SK-N-SH treated with all-trans-retinoic acid at 6 μM for 48 hours (cell line): ENCODE data around the gene FHIT.

Source experiments
- ATAC-seq: fragments of 200-7000 bp; cut with Tn5 transposase; 3 replicates; pipeline ENCODE4 v1.9.1; 2020; ENCODE audit warnings: mild to moderate bottlenecking, moderate library complexity
- ARNTL ChIP-seq: fragments of 450-650 bp; formaldehyde crosslinking; IDR thresholded peaks from 2 replicates; pipeline ENCODE4 v1.5.0; 2020; ENCODE audit warnings: low read depth, mild to moderate bottlenecking, moderate library complexity, borderline replicate concordance
- BACH2 ChIP-seq: fragments of 250-450 bp; sonication (Bioruptor Pico); IDR thresholded peaks from 2 replicates; pipeline ENCODE4 v1.9.0; 2021; ENCODE audit warnings: mild to moderate bottlenecking, borderline replicate concordance
- ESRRG ChIP-seq: fragments of 250-450 bp; sonication (Bioruptor Pico); IDR thresholded peaks from 2 replicates; pipeline ENCODE4 v1.6.1; 2021; ENCODE audit warnings: mild to moderate bottlenecking
- GLIS3 ChIP-seq: fragments of 250-450 bp; sonication (Bioruptor Pico); IDR thresholded peaks from 2 replicates; pipeline ENCODE4 v1.5.0; 2020; ENCODE audit warnings: mild to moderate bottlenecking, moderate library complexity
- ISL1 ChIP-seq: fragments of 250-450 bp; sonication (Bioruptor Pico); IDR thresholded peaks from 2 replicates; pipeline ENCODE4 v2.1.2; 2022; ENCODE audit warnings: mild to moderate bottlenecking, moderate library complexity
- OSR1 ChIP-seq: fragments of 250-450 bp; sonication (Bioruptor Pico); IDR thresholded peaks from 2 replicates; pipeline ENCODE4 v1.8.0; 2022; ENCODE audit warnings: moderate library complexity, mild to moderate bottlenecking, inconsistent platforms
- PPARA ChIP-seq: fragments of 250-450 bp; sonication (Bioruptor Pico); IDR thresholded peaks from 2 replicates; pipeline ENCODE4 v1.5.0; 2020; ENCODE audit warnings: mild to moderate bottlenecking, borderline replicate concordance
- RARB ChIP-seq: fragments of 250-450 bp; sonication (Bioruptor Pico); IDR thresholded peaks from 2 replicates; pipeline ENCODE4 v1.8.0; 2021; ENCODE audit warnings: mild to moderate bottlenecking, moderate library complexity
- SNAI2 ChIP-seq: fragments of 250-450 bp; sonication (Bioruptor Pico); IDR thresholded peaks from 2 replicates; pipeline ENCODE4 v1.5.0; 2020; ENCODE audit warnings: mild to moderate bottlenecking, moderate library complexity
- TCF4 ChIP-seq: fragments of 250-450 bp; sonication (Bioruptor Pico); IDR thresholded peaks from 2 replicates; pipeline ENCODE4 v1.8.0; 2021; ENCODE audit warnings: mild to moderate bottlenecking, moderate library complexity, borderline replicate concordance
- TOX ChIP-seq: fragments of 250-450 bp; sonication (Bioruptor Pico); IDR thresholded peaks from 2 replicates; pipeline ENCODE4 v1.8.0; 2021; ENCODE audit warnings: mild to moderate bottlenecking, moderate library complexity, borderline replicate concordance
- ZFP3 ChIP-seq: fragments of 250-450 bp; sonication (Bioruptor Pico); IDR thresholded peaks from 2 replicates; pipeline ENCODE4 v1.5.0; 2020; ENCODE audit warnings: mild to moderate bottlenecking, moderate library complexity
- ZFP30 ChIP-seq: fragments of 450-650 bp; formaldehyde crosslinking; IDR thresholded peaks from 2 replicates; pipeline ENCODE4 v1.5.0; 2022; ENCODE audit warnings: mild to moderate bottlenecking, moderate library complexity
- ZNF565 ChIP-seq: fragments of 450-650 bp; formaldehyde crosslinking; conservative IDR thresholded peaks from 2 replicates; pipeline ENCODE4 v1.5.0; 2020; ENCODE audit warnings: low read depth, mild to moderate bottlenecking, moderate library complexity
- ZNF70 ChIP-seq: fragments of 450-650 bp; formaldehyde crosslinking; IDR thresholded peaks from 2 replicates; pipeline ENCODE4 v1.5.0; 2020; ENCODE audit warnings: mild to moderate bottlenecking, moderate library complexity
- ZNF8 ChIP-seq: fragments of 450-650 bp; formaldehyde crosslinking; IDR thresholded peaks from 2 replicates; pipeline ENCODE4 v1.5.0; 2020; ENCODE audit warnings: mild to moderate bottlenecking, moderate library complexity
- TF ChIP-seq, protein P1 (sequence below): fragments of 250-450 bp; sonication (Bioruptor Pico); IDR thresholded peaks from 2 replicates; pipeline ENCODE4 v1.8.0; 2021; ENCODE audit warnings: low read depth, mild to moderate bottlenecking, moderate library complexity, borderline replicate concordance
- TF ChIP-seq, protein P2 (sequence below): fragments of 250-450 bp; sonication (Bioruptor Pico); IDR thresholded peaks from 2 replicates; pipeline ENCODE4 v1.8.0; 2020; ENCODE audit warnings: mild to moderate bottlenecking, moderate library complexity, borderline replicate concordance
- TF ChIP-seq, protein P3 (sequence below): fragments of 250-450 bp; sonication (Bioruptor Pico); IDR thresholded peaks from 2 replicates; pipeline ENCODE4 v1.5.1; 2021; ENCODE audit warnings: mild to moderate bottlenecking, moderate library complexity
- TF ChIP-seq, protein P4 (sequence below): fragments of 250-450 bp; sonication (Bioruptor Pico); IDR thresholded peaks from 2 replicates; pipeline ENCODE4 v1.5.1; 2020; ENCODE audit warnings: low read depth, mild to moderate bottlenecking, moderate library complexity
- TF ChIP-seq, protein P5 (sequence below): fragments of 250-450 bp; sonication (Bioruptor Pico); IDR thresholded peaks from 2 replicates; pipeline ENCODE4 v1.5.0; 2020; ENCODE audit warnings: mild to moderate bottlenecking, moderate library complexity

The FHIT gene

DNA sequence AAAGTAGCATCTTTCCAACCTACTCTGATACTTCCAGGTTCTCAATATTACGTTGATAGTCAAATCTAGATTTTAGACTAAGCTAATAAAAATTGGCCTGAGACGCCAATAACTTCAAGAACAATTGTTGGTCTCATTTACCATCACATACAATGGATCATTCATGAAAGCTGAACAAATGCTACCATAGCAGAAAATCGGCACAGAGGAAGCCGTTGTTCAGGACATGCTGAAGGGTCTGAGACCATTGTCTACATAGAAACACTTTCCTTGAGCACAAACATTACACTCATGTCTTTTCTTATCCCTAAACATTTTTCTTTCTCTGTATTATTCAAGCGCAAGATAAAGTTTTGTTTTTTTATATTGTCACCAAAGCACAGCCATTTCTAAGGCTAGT is 37.2 kb upstream of the FHIT start:
- TF ChIP-seq ZNF565 (CRISPR knock-in tag) (no peak), PPARA (CRISPR knock-in tag) (no peak), OSR1 (no peak), ZFP3 (no peak), ZFP30 (CRISPR knock-in tag) (no peak), ISL1 (CRISPR knock-in tag) (no peak), ESRRG (CRISPR knock-in tag) (no peak), ARNTL (CRISPR knock-in tag) (no peak), ZNF8 (CRISPR knock-in tag) (no peak), SNAI2 (CRISPR knock-in tag) (no peak), RARB (no peak), TOX (no peak), BACH2 (CRISPR knock-in tag) (no peak), TCF4 (CRISPR knock-in tag) (no peak), ZNF70 (CRISPR knock-in tag) (no peak)
- TF ChIP-seq, protein P1, sequence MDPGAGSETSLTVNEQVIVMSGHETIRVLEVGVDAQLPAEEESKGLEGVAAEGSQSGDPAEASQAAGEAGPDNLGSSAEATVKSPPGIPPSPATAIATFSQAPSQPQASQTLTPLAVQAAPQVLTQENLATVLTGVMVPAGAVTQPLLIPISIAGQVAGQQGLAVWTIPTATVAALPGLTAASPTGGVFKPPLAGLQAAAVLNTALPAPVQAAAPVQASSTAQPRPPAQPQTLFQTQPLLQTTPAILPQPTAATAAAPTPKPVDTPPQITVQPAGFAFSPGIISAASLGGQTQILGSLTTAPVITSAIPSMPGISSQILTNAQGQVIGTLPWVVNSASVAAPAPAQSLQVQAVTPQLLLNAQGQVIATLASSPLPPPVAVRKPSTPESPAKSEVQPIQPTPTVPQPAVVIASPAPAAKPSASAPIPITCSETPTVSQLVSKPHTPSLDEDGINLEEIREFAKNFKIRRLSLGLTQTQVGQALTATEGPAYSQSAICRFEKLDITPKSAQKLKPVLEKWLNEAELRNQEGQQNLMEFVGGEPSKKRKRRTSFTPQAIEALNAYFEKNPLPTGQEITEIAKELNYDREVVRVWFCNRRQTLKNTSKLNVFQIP (CRISPR knock-in tag), result no peak
- TF ChIP-seq, protein P2, sequence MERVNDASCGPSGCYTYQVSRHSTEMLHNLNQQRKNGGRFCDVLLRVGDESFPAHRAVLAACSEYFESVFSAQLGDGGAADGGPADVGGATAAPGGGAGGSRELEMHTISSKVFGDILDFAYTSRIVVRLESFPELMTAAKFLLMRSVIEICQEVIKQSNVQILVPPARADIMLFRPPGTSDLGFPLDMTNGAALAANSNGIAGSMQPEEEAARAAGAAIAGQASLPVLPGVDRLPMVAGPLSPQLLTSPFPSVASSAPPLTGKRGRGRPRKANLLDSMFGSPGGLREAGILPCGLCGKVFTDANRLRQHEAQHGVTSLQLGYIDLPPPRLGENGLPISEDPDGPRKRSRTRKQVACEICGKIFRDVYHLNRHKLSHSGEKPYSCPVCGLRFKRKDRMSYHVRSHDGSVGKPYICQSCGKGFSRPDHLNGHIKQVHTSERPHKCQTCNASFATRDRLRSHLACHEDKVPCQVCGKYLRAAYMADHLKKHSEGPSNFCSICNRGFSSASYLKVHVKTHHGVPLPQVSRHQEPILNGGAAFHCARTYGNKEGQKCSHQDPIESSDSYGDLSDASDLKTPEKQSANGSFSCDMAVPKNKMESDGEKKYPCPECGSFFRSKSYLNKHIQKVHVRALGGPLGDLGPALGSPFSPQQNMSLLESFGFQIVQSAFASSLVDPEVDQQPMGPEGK (CRISPR knock-in tag), result no peak
- TF ChIP-seq, protein P3, sequence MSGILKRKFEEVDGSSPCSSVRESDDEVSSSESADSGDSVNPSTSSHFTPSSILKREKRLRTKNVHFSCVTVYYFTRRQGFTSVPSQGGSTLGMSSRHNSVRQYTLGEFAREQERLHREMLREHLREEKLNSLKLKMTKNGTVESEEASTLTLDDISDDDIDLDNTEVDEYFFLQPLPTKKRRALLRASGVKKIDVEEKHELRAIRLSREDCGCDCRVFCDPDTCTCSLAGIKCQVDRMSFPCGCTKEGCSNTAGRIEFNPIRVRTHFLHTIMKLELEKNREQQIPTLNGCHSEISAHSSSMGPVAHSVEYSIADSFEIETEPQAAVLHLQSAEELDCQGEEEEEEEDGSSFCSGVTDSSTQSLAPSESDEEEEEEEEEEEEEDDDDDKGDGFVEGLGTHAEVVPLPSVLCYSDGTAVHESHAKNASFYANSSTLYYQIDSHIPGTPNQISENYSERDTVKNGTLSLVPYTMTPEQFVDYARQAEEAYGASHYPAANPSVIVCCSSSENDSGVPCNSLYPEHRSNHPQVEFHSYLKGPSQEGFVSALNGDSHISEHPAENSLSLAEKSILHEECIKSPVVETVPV, result no peak
- ATAC-seq, result no peak

DNA sequence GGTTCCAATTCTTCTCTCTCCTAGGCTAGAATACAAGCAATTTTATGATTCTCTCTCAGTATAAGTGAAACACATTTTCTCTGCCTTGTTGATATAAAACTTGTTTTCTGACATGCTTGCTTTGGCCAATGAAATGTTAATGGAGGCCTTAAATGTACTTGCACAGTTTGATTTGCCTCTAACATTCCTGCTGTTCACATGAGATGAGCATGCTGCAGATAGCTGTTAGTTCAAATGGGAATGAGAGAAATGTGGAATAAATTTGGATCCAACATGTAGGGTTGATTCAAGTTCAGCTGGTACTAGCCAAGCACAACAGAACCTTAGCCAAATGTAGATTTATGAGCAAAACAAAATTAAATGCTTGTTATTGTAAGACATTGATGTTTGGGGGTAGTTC is 32.6 kb upstream of the FHIT start:
- no peak for ATAC-seq
- TF ChIP-seq ESRRG (CRISPR knock-in tag) (no peak), BACH2 (CRISPR knock-in tag) (no peak), OSR1 (no peak), ARNTL (CRISPR knock-in tag) (no peak), ZFP3 (no peak), ZNF70 (CRISPR knock-in tag) (no peak), TCF4 (CRISPR knock-in tag) (no peak)
- TF ChIP-seq, protein P4, sequence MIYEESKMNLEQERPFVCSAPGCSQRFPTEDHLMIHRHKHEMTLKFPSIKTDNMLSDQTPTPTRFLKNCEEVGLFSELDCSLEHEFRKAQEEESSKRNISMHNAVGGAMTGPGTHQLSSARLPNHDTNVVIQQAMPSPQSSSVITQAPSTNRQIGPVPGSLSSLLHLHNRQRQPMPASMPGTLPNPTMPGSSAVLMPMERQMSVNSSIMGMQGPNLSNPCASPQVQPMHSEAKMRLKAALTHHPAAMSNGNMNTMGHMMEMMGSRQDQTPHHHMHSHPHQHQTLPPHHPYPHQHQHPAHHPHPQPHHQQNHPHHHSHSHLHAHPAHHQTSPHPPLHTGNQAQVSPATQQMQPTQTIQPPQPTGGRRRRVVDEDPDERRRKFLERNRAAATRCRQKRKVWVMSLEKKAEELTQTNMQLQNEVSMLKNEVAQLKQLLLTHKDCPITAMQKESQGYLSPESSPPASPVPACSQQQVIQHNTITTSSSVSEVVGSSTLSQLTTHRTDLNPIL, result no peak
- TF ChIP-seq, protein P1 (CRISPR knock-in tag), result no peak
- TF ChIP-seq, protein P2 (CRISPR knock-in tag), result no peak

DNA sequence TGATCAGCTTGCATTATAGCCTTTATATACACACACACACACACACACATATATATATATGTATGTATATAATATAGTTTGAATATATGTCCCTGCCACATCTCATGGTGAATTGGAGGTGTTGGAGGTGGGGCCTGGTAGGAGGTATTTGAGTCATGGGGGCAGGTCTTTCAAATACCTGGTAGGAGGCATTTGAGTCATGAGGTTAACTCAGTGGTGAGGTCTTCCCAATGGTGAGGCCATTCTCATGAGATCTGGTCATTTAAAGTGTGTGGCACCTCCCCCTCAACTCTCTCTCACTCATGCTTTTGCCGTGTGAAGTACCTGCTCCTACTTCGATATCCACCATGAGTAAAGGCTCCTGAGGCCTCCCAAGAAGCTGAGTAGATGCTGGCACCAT is 27.5 kb upstream of the FHIT start:
- ATAC-seq, result no peak
- TF ChIP-seq, protein P1 (CRISPR knock-in tag), result no peak
- TF ChIP-seq PPARA (CRISPR knock-in tag) (no peak), RARB (no peak), GLIS3 (CRISPR knock-in tag) (no peak), ARNTL (CRISPR knock-in tag) (no peak), OSR1 (no peak), ZFP30 (CRISPR knock-in tag) (no peak)
- TF ChIP-seq, protein P5, sequence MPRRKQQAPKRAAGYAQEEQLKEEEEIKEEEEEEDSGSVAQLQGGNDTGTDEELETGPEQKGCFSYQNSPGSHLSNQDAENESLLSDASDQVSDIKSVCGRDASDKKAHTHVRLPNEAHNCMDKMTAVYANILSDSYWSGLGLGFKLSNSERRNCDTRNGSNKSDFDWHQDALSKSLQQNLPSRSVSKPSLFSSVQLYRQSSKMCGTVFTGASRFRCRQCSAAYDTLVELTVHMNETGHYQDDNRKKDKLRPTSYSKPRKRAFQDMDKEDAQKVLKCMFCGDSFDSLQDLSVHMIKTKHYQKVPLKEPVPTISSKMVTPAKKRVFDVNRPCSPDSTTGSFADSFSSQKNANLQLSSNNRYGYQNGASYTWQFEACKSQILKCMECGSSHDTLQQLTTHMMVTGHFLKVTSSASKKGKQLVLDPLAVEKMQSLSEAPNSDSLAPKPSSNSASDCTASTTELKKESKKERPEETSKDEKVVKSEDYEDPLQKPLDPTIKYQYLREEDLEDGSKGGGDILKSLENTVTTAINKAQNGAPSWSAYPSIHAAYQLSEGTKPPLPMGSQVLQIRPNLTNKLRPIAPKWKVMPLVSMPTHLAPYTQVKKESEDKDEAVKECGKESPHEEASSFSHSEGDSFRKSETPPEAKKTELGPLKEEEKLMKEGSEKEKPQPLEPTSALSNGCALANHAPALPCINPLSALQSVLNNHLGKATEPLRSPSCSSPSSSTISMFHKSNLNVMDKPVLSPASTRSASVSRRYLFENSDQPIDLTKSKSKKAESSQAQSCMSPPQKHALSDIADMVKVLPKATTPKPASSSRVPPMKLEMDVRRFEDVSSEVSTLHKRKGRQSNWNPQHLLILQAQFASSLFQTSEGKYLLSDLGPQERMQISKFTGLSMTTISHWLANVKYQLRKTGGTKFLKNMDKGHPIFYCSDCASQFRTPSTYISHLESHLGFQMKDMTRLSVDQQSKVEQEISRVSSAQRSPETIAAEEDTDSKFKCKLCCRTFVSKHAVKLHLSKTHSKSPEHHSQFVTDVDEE (CRISPR knock-in tag), result no peak
- TF ChIP-seq, protein P3, result no peak
